K562 (cell line): ENCODE measurements around the gene ALDOC. TPM values are rescaled to one million over a fixed set of nuclear protein-coding genes. Genes with fewer than 3 reads are reported as not detected.
A peak's percentile ranks its signal among the peaks of the same experiment; 100 is the strongest.

ENCODE experiments used
- HNRNPH1 ChIP-seq: fragments of 200-400 bp; formaldehyde crosslinking; optimal IDR thresholded peaks from 2 replicates; pipeline ENCODE3; 2017; ENCODE audit warnings: low read depth, mild to moderate bottlenecking, low read length, moderate library complexity
- KLF6 ChIP-seq: fragments of 250-450 bp; sonication (Bioruptor Pico); IDR thresholded peaks from 2 replicates; pipeline ENCODE4 v1.4.0; 2020; ENCODE audit warnings: mild to moderate bottlenecking, moderate library complexity, borderline replicate concordance
- MCM5 ChIP-seq: fragments of 450-650 bp; IDR thresholded peaks from 2 replicates; pipeline ENCODE4 v1.6.1; 2016; ENCODE audit warnings: low read depth
- TEAD1 ChIP-seq, 2 experiments: fragments of 450-650 bp in 1 of 2; sonication (generic) in 1 of 2; formaldehyde crosslinking; IDR thresholded peaks; 2 replicates each; pipeline versions ENCODE4 v1.4.0 to v1.8.0; 2020 to 2022; ENCODE audit warnings: mild to moderate bottlenecking in 2 of 2, missing genetic modification reagents in 1 of 2
- YY1 ChIP-seq, 3 experiments: IDR thresholded peaks; 2 replicates each; pipeline ENCODE4 v1.6.1; 2011; ENCODE audit warnings: low read length in 2 of 3, mild to moderate bottlenecking in 2 of 3, moderate library complexity in 2 of 3, borderline replicate concordance in 1 of 3, control low read depth in 1 of 3, low read depth in 1 of 3; ENCODE audit not compliant: insufficient read depth in 3 of 3, insufficient replicate concordance in 2 of 3, control insufficient read depth in 1 of 3, insufficient read length in 1 of 3; ENCODE audit errors: extremely low read depth in 1 of 3
- ZFP36 ChIP-seq: fragments of 150-350 bp; IDR thresholded peaks from 2 replicates; pipeline ENCODE4 v1.6.1; 2018; ENCODE audit warnings: low read length, low read depth; ENCODE audit not compliant: partially characterized antibody
- ZNF551 ChIP-seq: fragments of 250-450 bp; sonication (Bioruptor Pico); IDR thresholded peaks from 2 replicates; pipeline ENCODE4 v1.5.0; 2021; ENCODE audit warnings: mild to moderate bottlenecking, moderate library complexity
- polyA plus RNA-seq, 8 experiments: library from polyadenylated mRNA; depleted of rRNA in 4 of 8; stranded (reverse) in 5 of 8; unstranded in 3 of 8; fragments of >200 nt; fragmentation: Nextera tagmentation in 2 of 8; fragmentation: Illumina TruSeq in 1 of 8; extraction: Ambion mirVana in 2 of 8; extraction: Trizol in 1 of 8; gene quantifications; 2 replicates each; pipeline versions ENCODE4 v1.2.1 to v1.2.3, GENCODE V29; 2011 to 2014; ENCODE audit warnings: inconsistent platforms in 1 of 8, missing spikeins in 1 of 8
- total RNA-seq, 7 experiments: library from RNA; depleted of rRNA in 6 of 7; stranded (reverse); fragments of >200 nt in 6 of 7; fragmentation: Illumina TruSeq in 2 of 7; extraction: Trizol in 2 of 7; gene quantifications; 2 replicates each; pipeline versions ENCODE4 v1.2.1 to v1.2.3, GENCODE V29; 2011 to 2021; ENCODE audit warnings: low replicate concordance in 1 of 7
- TF ChIP-seq, protein P1 (sequence below): fragments of 200-600 bp; sonication (generic); IDR thresholded peaks from one replicate; pipeline ENCODE4 v1.6.1; 2012; ENCODE audit warnings: mild to moderate bottlenecking, low read depth, low read length, inconsistent platforms
- TF ChIP-seq, protein P2 (sequence below), 2 experiments: IDR thresholded peaks; 2 replicates each; pipeline ENCODE4 v1.6.1; 2011; ENCODE audit warnings: borderline replicate concordance in 1 of 2, control low read depth in 1 of 2, low read depth in 1 of 2, low read length in 1 of 2, mild to moderate bottlenecking in 1 of 2, mixed read lengths in 1 of 2, moderate library complexity in 1 of 2; ENCODE audit not compliant: insufficient read depth in 1 of 2, insufficient read length in 1 of 2, poor library complexity in 1 of 2, severe bottlenecking in 1 of 2; ENCODE audit errors: extremely low read depth in 1 of 2
- TF ChIP-seq, protein P3 (sequence below): sonication (generic); formaldehyde crosslinking; IDR thresholded peaks from 2 replicates; pipeline ENCODE4 v1.4.0; 2020; ENCODE audit warnings: mild to moderate bottlenecking, missing genetic modification reagents

Gene ALDOC
- total and polyA plus RNA-seq, 9 of the 15 experiments (the other 6 are each of a cell fraction or from before 2014, with no cell fraction given) = 43.2 to 263 (median 99.2) TPM

DNA sequence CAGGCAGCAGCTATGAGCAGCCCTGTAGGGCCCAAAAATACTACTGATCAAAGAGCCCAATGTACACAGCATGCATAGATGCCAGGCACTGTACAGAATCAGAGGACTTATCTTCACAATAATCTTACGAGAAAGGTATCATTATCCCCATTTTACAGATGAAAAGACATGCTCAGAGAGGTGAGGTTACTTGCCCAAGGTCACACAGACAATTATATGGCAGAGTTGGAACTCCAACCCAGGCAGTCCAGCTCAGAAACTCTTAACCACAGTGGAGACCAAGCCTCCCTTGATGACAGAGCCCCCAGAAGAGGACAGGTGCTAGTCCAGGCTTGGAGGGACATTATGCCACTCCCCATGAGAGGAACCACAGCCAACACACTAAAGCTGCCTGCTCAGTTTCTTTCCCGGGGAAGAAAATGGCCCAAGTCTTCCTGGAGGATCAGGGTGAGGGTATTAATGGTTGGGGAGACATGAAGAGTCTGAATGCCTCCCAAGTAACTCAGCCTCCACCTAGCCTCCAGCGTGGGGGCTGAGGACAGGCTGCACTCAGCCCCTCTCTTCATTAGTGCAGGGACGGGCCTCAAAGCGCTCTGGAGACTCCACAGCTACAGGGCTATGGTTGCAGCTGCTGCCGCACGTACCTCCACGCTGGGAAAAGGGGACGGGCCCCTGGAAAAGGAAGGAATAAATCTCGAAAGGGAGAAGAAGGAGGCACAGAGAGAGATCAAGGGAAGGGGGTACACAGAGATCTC, 25.1 kb downstream of the ALDOC start (continued):
- TF ChIP-seq, protein P1, sequence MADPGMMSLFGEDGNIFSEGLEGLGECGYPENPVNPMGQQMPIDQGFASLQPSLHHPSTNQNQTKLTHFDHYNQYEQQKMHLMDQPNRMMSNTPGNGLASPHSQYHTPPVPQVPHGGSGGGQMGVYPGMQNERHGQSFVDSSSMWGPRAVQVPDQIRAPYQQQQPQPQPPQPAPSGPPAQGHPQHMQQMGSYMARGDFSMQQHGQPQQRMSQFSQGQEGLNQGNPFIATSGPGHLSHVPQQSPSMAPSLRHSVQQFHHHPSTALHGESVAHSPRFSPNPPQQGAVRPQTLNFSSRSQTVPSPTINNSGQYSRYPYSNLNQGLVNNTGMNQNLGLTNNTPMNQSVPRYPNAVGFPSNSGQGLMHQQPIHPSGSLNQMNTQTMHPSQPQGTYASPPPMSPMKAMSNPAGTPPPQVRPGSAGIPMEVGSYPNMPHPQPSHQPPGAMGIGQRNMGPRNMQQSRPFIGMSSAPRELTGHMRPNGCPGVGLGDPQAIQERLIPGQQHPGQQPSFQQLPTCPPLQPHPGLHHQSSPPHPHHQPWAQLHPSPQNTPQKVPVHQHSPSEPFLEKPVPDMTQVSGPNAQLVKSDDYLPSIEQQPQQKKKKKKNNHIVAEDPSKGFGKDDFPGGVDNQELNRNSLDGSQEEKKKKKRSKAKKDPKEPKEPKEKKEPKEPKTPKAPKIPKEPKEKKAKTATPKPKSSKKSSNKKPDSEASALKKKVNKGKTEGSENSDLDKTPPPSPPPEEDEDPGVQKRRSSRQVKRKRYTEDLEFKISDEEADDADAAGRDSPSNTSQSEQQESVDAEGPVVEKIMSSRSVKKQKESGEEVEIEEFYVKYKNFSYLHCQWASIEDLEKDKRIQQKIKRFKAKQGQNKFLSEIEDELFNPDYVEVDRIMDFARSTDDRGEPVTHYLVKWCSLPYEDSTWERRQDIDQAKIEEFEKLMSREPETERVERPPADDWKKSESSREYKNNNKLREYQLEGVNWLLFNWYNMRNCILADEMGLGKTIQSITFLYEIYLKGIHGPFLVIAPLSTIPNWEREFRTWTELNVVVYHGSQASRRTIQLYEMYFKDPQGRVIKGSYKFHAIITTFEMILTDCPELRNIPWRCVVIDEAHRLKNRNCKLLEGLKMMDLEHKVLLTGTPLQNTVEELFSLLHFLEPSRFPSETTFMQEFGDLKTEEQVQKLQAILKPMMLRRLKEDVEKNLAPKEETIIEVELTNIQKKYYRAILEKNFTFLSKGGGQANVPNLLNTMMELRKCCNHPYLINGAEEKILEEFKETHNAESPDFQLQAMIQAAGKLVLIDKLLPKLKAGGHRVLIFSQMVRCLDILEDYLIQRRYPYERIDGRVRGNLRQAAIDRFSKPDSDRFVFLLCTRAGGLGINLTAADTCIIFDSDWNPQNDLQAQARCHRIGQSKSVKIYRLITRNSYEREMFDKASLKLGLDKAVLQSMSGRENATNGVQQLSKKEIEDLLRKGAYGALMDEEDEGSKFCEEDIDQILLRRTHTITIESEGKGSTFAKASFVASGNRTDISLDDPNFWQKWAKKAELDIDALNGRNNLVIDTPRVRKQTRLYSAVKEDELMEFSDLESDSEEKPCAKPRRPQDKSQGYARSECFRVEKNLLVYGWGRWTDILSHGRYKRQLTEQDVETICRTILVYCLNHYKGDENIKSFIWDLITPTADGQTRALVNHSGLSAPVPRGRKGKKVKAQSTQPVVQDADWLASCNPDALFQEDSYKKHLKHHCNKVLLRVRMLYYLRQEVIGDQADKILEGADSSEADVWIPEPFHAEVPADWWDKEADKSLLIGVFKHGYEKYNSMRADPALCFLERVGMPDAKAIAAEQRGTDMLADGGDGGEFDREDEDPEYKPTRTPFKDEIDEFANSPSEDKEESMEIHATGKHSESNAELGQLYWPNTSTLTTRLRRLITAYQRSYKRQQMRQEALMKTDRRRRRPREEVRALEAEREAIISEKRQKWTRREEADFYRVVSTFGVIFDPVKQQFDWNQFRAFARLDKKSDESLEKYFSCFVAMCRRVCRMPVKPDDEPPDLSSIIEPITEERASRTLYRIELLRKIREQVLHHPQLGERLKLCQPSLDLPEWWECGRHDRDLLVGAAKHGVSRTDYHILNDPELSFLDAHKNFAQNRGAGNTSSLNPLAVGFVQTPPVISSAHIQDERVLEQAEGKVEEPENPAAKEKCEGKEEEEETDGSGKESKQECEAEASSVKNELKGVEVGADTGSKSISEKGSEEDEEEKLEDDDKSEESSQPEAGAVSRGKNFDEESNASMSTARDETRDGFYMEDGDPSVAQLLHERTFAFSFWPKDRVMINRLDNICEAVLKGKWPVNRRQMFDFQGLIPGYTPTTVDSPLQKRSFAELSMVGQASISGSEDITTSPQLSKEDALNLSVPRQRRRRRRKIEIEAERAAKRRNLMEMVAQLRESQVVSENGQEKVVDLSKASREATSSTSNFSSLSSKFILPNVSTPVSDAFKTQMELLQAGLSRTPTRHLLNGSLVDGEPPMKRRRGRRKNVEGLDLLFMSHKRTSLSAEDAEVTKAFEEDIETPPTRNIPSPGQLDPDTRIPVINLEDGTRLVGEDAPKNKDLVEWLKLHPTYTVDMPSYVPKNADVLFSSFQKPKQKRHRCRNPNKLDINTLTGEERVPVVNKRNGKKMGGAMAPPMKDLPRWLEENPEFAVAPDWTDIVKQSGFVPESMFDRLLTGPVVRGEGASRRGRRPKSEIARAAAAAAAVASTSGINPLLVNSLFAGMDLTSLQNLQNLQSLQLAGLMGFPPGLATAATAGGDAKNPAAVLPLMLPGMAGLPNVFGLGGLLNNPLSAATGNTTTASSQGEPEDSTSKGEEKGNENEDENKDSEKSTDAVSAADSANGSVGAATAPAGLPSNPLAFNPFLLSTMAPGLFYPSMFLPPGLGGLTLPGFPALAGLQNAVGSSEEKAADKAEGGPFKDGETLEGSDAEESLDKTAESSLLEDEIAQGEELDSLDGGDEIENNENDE = no peak
- no peak for TF ChIP-seq TEAD1 (CRISPR knock-in tag; IDR thresholded peaks at IDR 0.05)
- no peak for TF ChIP-seq MCM5
- TF ChIP-seq, protein P2, sequence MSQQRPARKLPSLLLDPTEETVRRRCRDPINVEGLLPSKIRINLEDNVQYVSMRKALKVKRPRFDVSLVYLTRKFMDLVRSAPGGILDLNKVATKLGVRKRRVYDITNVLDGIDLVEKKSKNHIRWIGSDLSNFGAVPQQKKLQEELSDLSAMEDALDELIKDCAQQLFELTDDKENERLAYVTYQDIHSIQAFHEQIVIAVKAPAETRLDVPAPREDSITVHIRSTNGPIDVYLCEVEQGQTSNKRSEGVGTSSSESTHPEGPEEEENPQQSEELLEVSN (IDR thresholded peaks at IDR 0.05; ENCODE audit: borderline replicate concordance in 1 of 2, extremely low read depth in 1 of 2, insufficient read depth in 1 of 2, insufficient read length in 1 of 2, low read depth in 1 of 2, low read length in 1 of 2, poor library complexity in 1 of 2, severe bottlenecking in 1 of 2) = no peak
- no peak for TF ChIP-seq HNRNPH1
- no peak for TF ChIP-seq YY1 (IDR thresholded peaks at IDR 0.05; ENCODE audit: borderline replicate concordance in 1 of 3, control insufficient read depth in 1 of 3, extremely low read depth in 1 of 3, insufficient read depth in 3 of 3, insufficient read length in 1 of 3, insufficient replicate concordance in 2 of 3, low read depth in 1 of 3, low read length in 2 of 3)
- no peak for TF ChIP-seq KLF6 (CRISPR knock-in tag)
- TF ChIP-seq ZFP36 = peak; percentile 59
- no peak for TF ChIP-seq ZNF551
- TF ChIP-seq, protein P3, sequence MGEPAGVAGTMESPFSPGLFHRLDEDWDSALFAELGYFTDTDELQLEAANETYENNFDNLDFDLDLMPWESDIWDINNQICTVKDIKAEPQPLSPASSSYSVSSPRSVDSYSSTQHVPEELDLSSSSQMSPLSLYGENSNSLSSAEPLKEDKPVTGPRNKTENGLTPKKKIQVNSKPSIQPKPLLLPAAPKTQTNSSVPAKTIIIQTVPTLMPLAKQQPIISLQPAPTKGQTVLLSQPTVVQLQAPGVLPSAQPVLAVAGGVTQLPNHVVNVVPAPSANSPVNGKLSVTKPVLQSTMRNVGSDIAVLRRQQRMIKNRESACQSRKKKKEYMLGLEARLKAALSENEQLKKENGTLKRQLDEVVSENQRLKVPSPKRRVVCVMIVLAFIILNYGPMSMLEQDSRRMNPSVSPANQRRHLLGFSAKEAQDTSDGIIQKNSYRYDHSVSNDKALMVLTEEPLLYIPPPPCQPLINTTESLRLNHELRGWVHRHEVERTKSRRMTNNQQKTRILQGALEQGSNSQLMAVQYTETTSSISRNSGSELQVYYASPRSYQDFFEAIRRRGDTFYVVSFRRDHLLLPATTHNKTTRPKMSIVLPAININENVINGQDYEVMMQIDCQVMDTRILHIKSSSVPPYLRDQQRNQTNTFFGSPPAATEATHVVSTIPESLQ (CRISPR knock-in tag) = no peak
